DMS153 treated with DMSO at 0.1 percent for 48 hours (cell line): Measurements from ENCODE around the gene CNTN5.
"Not testable (repeated sequence)": the region's sequence is repeated elsewhere in the genome, so short reads cannot be mapped to it uniquely, and the experiment has no call there.

Experiments
- DNase-seq: peaks from one replicate; lab custom pipeline; 2025; ENCODE audit not compliant: unreplicated experiment; lab: John Stamatoyannopoulos, UW

CNTN5 gene

DNA sequence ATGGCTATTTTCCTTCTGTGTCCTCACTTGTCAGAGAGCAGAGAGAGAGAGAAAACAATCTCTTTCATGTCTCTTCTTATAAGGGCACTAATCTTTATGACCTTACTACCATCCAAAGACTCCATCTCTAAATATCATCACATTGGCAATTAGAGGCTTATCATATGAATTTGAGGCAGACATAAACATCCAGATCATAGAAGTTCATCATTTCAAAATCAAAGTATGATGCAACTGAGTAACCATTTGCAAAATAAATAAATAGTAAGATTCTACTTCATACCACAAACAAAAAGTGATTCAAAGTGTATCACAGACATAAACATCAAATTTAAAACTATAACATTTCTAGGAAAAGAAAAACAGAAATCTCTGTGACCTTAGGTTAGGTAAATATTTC is 1161.6 kb downstream of the CNTN5 start:
- no peak for DNase-seq

GRCh38 chr11:100182927-100183326 is 1162.2 kb downstream of the CNTN5 start:
- no peak for DNase-seq

DNA sequence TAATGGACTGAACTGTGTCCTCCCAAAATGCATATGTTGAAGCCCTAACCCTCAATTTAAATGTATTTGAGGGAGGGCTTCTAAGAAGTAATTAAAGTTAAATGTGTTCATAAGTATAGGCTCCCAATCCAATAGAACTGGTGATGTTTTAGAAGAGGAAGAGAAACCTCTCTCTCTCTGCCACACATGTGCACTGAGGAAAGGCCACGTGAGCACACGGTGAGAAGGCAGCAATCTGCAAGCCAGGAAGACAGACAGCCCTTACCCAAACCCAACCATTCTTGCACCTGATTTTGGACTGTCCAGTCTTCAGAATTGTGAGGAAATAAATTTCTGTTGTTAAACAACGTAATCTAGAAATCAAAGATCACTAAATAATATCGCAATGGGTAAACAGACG is 1164.8 kb downstream of the CNTN5 start:
- no peak for DNase-seq

- no peak for DNase-seq
Measured at GRCh38 chr11:100188137-100188783, 1167.5 kb downstream of the CNTN5 start.

DNA sequence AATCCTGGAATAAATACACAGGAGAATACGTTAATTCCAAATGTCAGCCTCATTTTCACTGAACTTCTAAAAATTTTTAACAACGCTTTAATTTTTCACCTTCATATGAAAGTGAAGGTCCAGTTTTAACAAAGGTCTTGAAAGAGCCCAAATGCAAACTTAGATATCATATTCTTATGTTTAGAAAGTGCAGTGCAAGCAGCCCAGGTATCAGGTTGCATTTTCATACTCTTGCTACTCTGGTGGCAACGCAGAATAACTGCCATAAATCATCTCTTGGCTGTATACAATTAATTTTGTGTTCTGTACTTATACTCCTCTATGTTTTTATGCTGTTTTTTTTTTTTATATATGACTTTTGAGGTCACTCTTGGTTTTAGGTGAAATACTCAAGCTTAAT is 1169.6 kb downstream of the CNTN5 start:
- DNase-seq: no peak

- no peak for DNase-seq
Measured at GRCh38 chr11:100192181-100192580, 1171.4 kb downstream of the CNTN5 start.

GRCh38 chr11:100203789-100204188 is 1183.0 kb downstream of the CNTN5 start:
- DNase-seq: no peak

GRCh38 chr11:100205926-100206325 is 1185.2 kb downstream of the CNTN5 start:
- DNase-seq: no peak

DNA sequence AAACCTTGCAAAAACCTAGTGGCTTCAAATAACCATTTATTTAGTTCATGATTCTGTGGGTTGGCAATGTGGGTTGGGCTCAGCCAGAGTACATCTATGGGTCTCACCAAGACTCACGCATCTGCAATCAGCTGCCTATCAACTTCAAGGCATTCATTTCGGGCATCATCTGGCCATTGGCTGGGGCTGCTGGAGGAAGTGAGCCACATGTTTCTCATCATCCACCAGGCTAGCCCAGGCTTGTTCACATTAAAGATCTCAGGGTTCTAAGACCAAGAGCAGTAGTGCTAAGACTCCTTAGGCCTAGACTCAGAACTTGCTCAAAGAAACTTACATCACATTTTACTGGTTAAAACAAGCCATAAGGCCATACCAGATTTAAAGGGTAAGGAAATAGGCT is 1187.5 kb downstream of the CNTN5 start:
- no peak for DNase-seq

DNA sequence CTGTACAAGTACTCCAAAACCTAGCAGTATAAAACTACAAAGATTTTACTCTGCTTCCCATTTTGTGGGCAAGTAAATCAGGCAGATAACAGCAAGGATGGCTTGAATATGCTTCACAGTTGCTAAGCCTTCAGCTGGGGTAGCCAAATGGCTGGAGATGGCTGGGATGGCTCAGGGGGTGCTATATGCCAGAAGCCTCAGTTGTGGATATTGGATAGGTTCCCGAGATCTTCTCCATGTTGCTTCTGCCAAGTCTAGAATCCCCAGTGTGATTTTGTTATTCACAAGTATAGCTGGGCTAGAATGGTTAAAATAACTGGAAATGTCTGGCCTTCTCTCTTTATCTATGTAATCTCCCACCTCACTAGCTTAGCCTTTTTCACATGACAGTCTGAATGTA is 1194.0 kb downstream of the CNTN5 start:
- no peak for DNase-seq

- no peak for DNase-seq
Measured at GRCh38 chr11:100220801-100221200, 1200.1 kb downstream of the CNTN5 start.

- DNase-seq: no peak
Measured at GRCh38 chr11:100221791-100222190, 1201.0 kb downstream of the CNTN5 start.

- no peak for DNase-seq
Measured at GRCh38 chr11:100224541-100225034, 1203.8 kb downstream of the CNTN5 start.

GRCh38 chr11:100229086-100229485 is 1208.3 kb downstream of the CNTN5 start:
- no peak for DNase-seq

- no peak for DNase-seq
Measured at GRCh38 chr11:100232006-100232405, 1211.3 kb downstream of the CNTN5 start.

DNA sequence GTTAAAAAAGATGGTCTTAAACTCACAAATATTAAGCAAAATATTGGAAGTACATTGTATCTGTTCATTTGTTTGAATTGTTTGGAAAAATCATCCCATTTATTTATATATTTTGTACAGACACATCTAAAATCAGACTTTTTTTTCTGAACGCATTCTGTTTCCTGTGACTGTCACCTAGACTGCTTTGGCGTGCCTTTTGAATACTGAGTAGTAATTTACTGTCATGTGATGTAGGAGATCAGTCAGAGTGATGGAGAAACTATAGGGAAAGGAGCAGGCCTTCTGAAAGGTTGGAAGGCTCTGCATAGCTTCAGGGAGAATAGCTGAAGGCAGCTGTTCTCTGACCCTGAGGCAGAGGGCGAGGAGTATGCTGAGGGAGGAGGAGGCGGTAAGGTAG is 1214.3 kb downstream of the CNTN5 start:
- no peak for DNase-seq

DNA sequence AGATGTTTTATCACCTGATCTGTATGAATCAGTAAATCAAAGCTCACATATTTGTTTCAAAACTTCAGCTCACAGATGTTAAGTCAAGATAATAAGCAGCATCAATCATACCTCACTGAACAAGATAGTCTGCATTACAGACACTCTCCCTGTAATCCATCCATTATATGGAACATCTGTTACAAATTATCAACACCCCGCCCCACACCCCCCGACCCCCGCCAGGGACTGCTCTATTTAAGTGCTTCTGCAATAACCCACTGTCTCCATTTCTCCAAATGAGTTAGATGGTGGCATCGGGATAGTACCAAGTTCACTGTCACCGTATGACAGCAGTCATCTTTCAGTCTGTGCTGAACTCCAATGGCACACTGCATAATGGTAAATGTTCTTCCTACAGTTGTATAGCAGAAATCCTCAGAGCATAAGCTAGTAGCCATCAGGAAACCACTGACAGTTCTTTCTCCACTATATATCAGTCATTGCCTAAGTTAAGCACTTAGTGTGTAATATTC is 1219.3 kb downstream of the CNTN5 start:
- no peak for DNase-seq

DNA sequence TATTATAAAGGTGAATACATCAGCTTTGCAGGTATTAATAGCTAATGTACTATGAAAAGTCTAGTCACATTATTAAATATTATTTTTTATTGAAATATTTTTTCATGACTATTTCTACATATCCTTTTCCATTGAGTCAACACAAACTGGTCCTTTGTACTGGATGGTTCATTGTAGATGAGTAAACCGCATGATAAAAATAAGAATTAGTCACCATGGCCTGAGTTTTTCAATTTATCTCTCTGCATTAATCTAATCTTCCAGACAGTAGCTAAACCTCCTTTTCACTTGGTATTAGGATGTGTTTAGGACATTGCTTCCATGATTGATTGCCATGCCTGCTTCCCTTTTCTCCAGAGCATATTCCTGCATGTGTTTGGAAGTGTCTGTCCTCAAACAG is 1227.0 kb downstream of the CNTN5 start:
- no peak for DNase-seq

DNA sequence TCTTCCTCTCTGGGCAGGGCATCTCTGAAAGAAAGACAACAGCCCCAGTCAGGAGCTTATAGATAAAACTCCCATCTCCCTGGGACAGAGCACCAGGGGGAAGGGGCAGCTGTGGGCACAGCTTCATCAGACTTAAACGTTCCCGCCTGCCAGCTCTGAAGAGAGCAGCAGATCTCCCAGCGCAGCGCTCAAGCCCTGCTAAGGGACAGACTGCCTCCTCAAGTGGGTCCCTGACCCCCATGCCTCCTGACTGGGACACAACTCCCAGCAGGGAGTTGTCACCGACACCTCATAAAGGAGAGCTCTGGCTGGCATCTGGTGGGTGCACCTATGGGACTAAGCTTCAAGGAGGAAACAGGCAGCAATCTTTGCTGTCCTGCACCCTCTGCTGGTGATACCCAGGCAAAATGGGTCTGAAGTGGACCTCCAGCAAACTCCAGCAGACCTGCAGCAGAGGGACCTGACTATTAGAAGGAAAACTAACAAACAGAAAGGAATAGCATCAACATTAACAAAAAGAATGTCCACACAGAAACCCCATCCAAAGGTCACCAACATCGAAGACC is 1236.6 kb downstream of the CNTN5 start:
- DNase-seq: not testable (repeated sequence)

- DNase-seq: no peak
Measured at GRCh38 chr11:100269516-100269915, 1248.8 kb downstream of the CNTN5 start.

- no peak for DNase-seq
Measured at GRCh38 chr11:100273066-100273815, 1252.5 kb downstream of the CNTN5 start.

DNA sequence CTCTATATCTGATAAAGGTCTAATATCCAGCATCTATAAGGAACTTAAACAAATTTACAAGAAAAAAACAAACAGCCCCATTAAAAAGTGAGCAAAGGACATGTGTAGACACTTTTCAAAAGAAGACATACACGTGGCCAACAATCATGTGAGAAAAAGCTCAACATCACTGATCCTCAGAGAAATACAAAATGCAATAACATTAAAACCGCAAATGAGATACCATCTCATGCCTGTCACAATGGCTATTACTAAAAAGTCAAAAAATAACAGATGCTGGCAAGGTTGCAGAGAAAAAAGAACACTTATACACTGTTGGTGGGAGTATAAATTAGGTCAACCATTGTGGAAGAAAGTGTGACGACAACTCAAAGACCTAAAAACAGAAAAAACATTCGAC is 1253.7 kb downstream of the CNTN5 start:
- DNase-seq: not testable (repeated sequence)
